Astrocyte (in vitro differentiated cells and primary cell): ENCODE results near the gene HYAL1. TPM values are rescaled to one million over a fixed set of nuclear protein-coding genes. Genes with fewer than 3 reads are reported as not detected.

ENCODE experiments used
- DNase-seq: peaks from one replicate; pipeline ENCODE4 v3.0.0-alpha.2; 2010; ENCODE audit warnings: low read depth
- FAIRE-seq: peaks from 2 replicates; lab custom pipeline; 2011; peaks lifted over from hg19 to GRCh38; lab: Jason Lieb, UNC
- H2AFZ ChIP-seq: 2 replicates; pipeline ENCODE4 v1.6.0; 2012; ENCODE audit warnings: low read depth, low read length, inconsistent platforms
- H3K27ac ChIP-seq: 2 replicates; pipeline ENCODE4 v1.5.1; 2011; ENCODE audit warnings: low read depth, low read length, inconsistent platforms
- H3K27me3 ChIP-seq: 2 replicates; pipeline ENCODE4 v1.6.0; 2011; ENCODE audit warnings: low read length, inconsistent platforms; ENCODE audit not compliant: insufficient read depth
- H3K36me3 ChIP-seq: 2 replicates; pipeline ENCODE4 v1.5.1; 2011; ENCODE audit warnings: low read length, inconsistent platforms; ENCODE audit not compliant: insufficient read depth
- H3K4me1 ChIP-seq: 2 replicates; pipeline ENCODE4 v1.5.1; 2011; ENCODE audit warnings: low read length, inconsistent platforms; ENCODE audit not compliant: insufficient read depth
- H3K4me2 ChIP-seq: 2 replicates; pipeline ENCODE4 v1.6.0; 2012; ENCODE audit warnings: low read length, inconsistent platforms
- H3K4me3 ChIP-seq: 2 replicates; pipeline ENCODE4 v1.5.1; 2011; ENCODE audit warnings: low read depth, mild to moderate bottlenecking, low read length, inconsistent platforms; ENCODE audit not compliant: insufficient read depth
- H3K79me2 ChIP-seq: 2 replicates; pipeline ENCODE4 v1.6.0; 2012; ENCODE audit warnings: mild to moderate bottlenecking, low read length, inconsistent platforms; ENCODE audit not compliant: insufficient read depth
- H3K9ac ChIP-seq: 2 replicates; pipeline ENCODE4 v1.6.0; 2012; ENCODE audit warnings: mild to moderate bottlenecking, low read length, inconsistent platforms
- H3K9me3 ChIP-seq: 2 replicates; pipeline ENCODE4 v1.5.1; 2012; ENCODE audit warnings: low read depth, mild to moderate bottlenecking, low read length, inconsistent platforms; ENCODE audit not compliant: insufficient read depth
- H4K20me1 ChIP-seq: 2 replicates; pipeline ENCODE4 v1.6.0; 2012; ENCODE audit warnings: low read length, inconsistent platforms; ENCODE audit not compliant: insufficient read depth
- H3K27ac Mint-ChIP-seq: one replicate; pipeline ENCODE4 v1.8.0; 2021; ENCODE audit warnings: mild to moderate bottlenecking, mixed read lengths; ENCODE audit not compliant: unreplicated experiment
- H3K27me3 Mint-ChIP-seq: one replicate; pipeline ENCODE4 v1.8.0; 2021; ENCODE audit warnings: low read depth, mixed read lengths; ENCODE audit not compliant: unreplicated experiment
- H3K36me3 Mint-ChIP-seq: one replicate; pipeline ENCODE4 v1.8.0; 2021; ENCODE audit warnings: low read depth, mixed read lengths; ENCODE audit not compliant: unreplicated experiment
- H3K4me1 Mint-ChIP-seq: one replicate; pipeline ENCODE4 v1.8.0; 2021; ENCODE audit warnings: low read depth, mixed read lengths; ENCODE audit not compliant: unreplicated experiment
- H3K4me3 Mint-ChIP-seq: one replicate; pipeline ENCODE4 v1.8.0; 2021; ENCODE audit warnings: mild to moderate bottlenecking, moderate library complexity, mixed read lengths; ENCODE audit not compliant: unreplicated experiment
- H3K9me3 Mint-ChIP-seq: one replicate; pipeline ENCODE4 v1.8.0; 2021; ENCODE audit warnings: mild to moderate bottlenecking, mixed read lengths; ENCODE audit not compliant: unreplicated experiment
- EZH2 ChIP-seq: IDR thresholded peaks from 2 replicates; pipeline ENCODE4 v1.6.1; 2012; ENCODE audit warnings: mild to moderate bottlenecking, low read length, inconsistent platforms; ENCODE audit not compliant: insufficient read depth
- total RNA-seq: library from RNA; stranded (reverse); gene quantifications from 2 replicates; pipeline ENCODE4 v1.2.1, GENCODE V29; 2021
- TF ChIP-seq, protein P1 (sequence below): IDR thresholded peaks from 2 replicates; pipeline ENCODE4 v1.5.1; 2011; ENCODE audit warnings: low read depth, mild to moderate bottlenecking, inconsistent platforms, low read length, moderate library complexity; ENCODE audit not compliant: insufficient read depth

Gene HYAL1
- total RNA-seq, 1 donor from 2014 or later, result 0.27 TPM

DNA sequence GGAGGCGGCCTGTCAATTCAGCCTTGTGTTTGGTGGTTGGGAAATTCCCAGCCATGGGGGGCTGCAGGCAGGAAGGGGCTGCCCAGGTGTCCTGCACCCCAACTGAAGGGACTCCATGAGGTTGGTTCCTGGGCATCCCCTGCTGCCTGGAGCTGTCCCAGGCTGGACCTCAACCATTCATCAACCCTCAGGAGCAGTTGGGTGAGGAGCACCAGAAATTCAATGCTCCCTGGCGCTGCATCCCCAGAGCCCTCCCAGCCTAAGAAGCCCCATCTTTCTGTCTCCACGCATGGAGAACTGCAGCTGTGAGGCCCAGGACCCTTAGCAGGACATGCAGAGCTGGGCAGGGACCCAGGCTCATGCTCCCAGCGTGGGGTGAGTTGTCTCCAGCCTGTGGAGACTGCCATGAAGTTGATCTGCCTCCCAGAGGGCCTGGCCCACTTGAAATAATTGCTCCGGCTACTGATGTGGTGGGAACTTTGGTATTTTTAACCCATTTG, 42.4 kb downstream of the HYAL1 start:
- H3K27me3 ChIP-seq, result no peaks in the 10 kb centered on the region
- Mint-ChIP-seq H3K4me3 (peak overlapping the region; percentile 12), H3K27ac (peak overlapping the region; percentile 83), H3K27me3 (no peaks in the 10 kb centered on the region), H3K9me3 (no peaks in the 10 kb centered on the region), H3K4me1 (peaks cover 25% of the 10 kb centered on the region), H3K36me3 (peaks cover 9% of the 10 kb centered on the region)
- no peak overlapping the region for H2AFZ ChIP-seq
- peak overlapping the region; percentile 55 for H3K4me3 ChIP-seq
- peaks cover 33% of the 10 kb centered on the region for H3K4me1 ChIP-seq
- H3K4me2 ChIP-seq, result peak overlapping the region; percentile 82
- FAIRE-seq, result no peak
- TF ChIP-seq EZH2, result no peak
- TF ChIP-seq, protein P1, sequence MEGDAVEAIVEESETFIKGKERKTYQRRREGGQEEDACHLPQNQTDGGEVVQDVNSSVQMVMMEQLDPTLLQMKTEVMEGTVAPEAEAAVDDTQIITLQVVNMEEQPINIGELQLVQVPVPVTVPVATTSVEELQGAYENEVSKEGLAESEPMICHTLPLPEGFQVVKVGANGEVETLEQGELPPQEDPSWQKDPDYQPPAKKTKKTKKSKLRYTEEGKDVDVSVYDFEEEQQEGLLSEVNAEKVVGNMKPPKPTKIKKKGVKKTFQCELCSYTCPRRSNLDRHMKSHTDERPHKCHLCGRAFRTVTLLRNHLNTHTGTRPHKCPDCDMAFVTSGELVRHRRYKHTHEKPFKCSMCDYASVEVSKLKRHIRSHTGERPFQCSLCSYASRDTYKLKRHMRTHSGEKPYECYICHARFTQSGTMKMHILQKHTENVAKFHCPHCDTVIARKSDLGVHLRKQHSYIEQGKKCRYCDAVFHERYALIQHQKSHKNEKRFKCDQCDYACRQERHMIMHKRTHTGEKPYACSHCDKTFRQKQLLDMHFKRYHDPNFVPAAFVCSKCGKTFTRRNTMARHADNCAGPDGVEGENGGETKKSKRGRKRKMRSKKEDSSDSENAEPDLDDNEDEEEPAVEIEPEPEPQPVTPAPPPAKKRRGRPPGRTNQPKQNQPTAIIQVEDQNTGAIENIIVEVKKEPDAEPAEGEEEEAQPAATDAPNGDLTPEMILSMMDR, result no peak
- H3K36me3 ChIP-seq, result peaks cover 20% of the 10 kb centered on the region
- peaks cover 14% of the 10 kb centered on the region for H3K79me2 ChIP-seq
- peaks cover 15% of the 10 kb centered on the region for H4K20me1 ChIP-seq
- peak overlapping the region; percentile 93 for H3K27ac ChIP-seq
- H3K9me3 ChIP-seq, result no peaks in the 10 kb centered on the region
- peak overlapping the region; percentile 92 for H3K9ac ChIP-seq
- DNase-seq, result no peak

GRCh38 chr3:50260027-50260941, 43.1 kb downstream of the HYAL1 start:
- no peak overlapping the region for H3K4me3 Mint-ChIP-seq
- Histone ChIP-seq H3K79me2 (peaks cover 17% of the 10 kb centered on the region), H3K27me3 (no peaks in the 10 kb centered on the region), H3K4me2 (peak overlapping the region; percentile 82), H3K9ac (peak overlapping the region; percentile 92), H3K9me3 (no peaks in the 10 kb centered on the region), H2AFZ (peak overlapping the region; percentile 43), H3K36me3 (peaks cover 20% of the 10 kb centered on the region), H3K4me3 (peak overlapping the region; percentile 55), H3K27ac (peak overlapping the region; percentile 93), H4K20me1 (peaks cover 19% of the 10 kb centered on the region), H3K4me1 (peaks cover 32% of the 10 kb centered on the region)
- H3K36me3 Mint-ChIP-seq, result peaks cover 9% of the 10 kb centered on the region
- TF ChIP-seq, protein P1, result peak; percentile 68
- no peak for TF ChIP-seq EZH2
- FAIRE-seq (no peak), DNase-seq (peak; percentile 67)
- H3K9me3 Mint-ChIP-seq, result no peaks in the 10 kb centered on the region
- no peaks in the 10 kb centered on the region for H3K27me3 Mint-ChIP-seq
- H3K27ac Mint-ChIP-seq, result peak overlapping the region; percentile 87
- peaks cover 21% of the 10 kb centered on the region for H3K4me1 Mint-ChIP-seq
